Measurements from ENCODE around the gene NEUROD1. TPM values are rescaled to one million over a fixed set of nuclear protein-coding genes. Genes with fewer than 3 reads are reported as not detected.

Gene NEUROD1
- total RNA-seq, 1 donor from 2014 or later: not detected

DNA sequence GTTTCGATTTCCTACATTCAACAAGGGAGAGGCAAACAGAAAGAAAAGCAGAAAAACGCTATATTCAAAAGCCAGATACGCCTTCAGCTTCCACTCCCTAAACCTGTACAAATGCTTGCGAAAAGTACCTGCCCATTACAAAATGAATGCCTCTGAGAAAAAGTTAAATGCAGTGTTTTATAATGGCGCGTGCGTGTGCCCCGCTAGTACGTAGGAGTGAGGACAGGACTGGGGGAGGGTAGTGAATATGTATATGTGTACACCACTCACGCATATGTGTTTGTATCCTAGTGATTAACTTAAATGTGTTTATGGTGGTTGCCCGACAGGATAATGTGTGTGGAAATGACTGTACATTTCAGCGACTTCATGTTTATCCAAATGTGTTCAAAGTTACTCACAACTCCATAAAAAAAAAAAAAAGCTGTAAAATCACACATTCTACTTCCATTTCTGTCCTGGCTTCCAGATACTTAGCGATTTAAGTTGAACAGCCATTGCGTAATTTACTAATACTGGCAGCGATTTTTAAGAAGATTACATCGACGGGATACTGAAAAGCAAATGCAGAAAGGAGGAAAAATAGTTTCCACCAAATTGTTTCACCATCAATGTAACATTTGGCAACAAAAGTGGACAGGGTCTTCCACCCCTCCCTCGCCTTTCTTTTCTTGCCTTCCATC lies 1.3 kb downstream of the NEUROD1 start:
- no peaks in the 10 kb centered on the region for H3K36me3 Mint-ChIP-seq
- H2AFZ ChIP-seq (replicated peaks): no peak overlapping the region
- H3K27me3 ChIP-seq: peaks cover 100% of the 10 kb centered on the region
- H3K9me3 Mint-ChIP-seq: no peaks in the 10 kb centered on the region
- H3K27ac ChIP-seq: no peak overlapping the region
- peaks cover 11% of the 10 kb centered on the region for H3K4me1 ChIP-seq
- peaks cover 12% of the 10 kb centered on the region for H3F3A ChIP-seq (ENCODE audit: low read depth)
- no peak for DNase-seq (ENCODE audit: low spot score)
- H3K27ac Mint-ChIP-seq: no peak overlapping the region
- no peaks in the 10 kb centered on the region for H3K9me3 ChIP-seq (ENCODE audit: low read depth)
- H3K79me2 ChIP-seq (ENCODE audit: low read depth): no peaks in the 10 kb centered on the region
- peaks cover 77% of the 10 kb centered on the region for H3K27me3 Mint-ChIP-seq (ENCODE audit: insufficient read depth, low read depth)
- TF ChIP-seq EZH2 (IDR thresholded peaks at IDR 0.05) (no peak), EZH2phosphoT487 (IDR thresholded peaks at IDR 0.05) (peak; percentile 3)
- TF ChIP-seq, protein P1, sequence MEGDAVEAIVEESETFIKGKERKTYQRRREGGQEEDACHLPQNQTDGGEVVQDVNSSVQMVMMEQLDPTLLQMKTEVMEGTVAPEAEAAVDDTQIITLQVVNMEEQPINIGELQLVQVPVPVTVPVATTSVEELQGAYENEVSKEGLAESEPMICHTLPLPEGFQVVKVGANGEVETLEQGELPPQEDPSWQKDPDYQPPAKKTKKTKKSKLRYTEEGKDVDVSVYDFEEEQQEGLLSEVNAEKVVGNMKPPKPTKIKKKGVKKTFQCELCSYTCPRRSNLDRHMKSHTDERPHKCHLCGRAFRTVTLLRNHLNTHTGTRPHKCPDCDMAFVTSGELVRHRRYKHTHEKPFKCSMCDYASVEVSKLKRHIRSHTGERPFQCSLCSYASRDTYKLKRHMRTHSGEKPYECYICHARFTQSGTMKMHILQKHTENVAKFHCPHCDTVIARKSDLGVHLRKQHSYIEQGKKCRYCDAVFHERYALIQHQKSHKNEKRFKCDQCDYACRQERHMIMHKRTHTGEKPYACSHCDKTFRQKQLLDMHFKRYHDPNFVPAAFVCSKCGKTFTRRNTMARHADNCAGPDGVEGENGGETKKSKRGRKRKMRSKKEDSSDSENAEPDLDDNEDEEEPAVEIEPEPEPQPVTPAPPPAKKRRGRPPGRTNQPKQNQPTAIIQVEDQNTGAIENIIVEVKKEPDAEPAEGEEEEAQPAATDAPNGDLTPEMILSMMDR (IDR thresholded peaks at IDR 0.05): no peak
- peaks cover 73% of the 10 kb centered on the region for H4K20me1 ChIP-seq (ENCODE audit: low read depth)
- peak overlapping the region; percentile 69 for H3K4me3 Mint-ChIP-seq
- H3K4me2 ChIP-seq: no peak overlapping the region
- H3K4me1 Mint-ChIP-seq: peaks cover 39% of the 10 kb centered on the region
- no peaks in the 10 kb centered on the region for H3K36me3 ChIP-seq
- no peak overlapping the region for H3K4me3 ChIP-seq
- H3K9ac ChIP-seq: no peak overlapping the region

DNA sequence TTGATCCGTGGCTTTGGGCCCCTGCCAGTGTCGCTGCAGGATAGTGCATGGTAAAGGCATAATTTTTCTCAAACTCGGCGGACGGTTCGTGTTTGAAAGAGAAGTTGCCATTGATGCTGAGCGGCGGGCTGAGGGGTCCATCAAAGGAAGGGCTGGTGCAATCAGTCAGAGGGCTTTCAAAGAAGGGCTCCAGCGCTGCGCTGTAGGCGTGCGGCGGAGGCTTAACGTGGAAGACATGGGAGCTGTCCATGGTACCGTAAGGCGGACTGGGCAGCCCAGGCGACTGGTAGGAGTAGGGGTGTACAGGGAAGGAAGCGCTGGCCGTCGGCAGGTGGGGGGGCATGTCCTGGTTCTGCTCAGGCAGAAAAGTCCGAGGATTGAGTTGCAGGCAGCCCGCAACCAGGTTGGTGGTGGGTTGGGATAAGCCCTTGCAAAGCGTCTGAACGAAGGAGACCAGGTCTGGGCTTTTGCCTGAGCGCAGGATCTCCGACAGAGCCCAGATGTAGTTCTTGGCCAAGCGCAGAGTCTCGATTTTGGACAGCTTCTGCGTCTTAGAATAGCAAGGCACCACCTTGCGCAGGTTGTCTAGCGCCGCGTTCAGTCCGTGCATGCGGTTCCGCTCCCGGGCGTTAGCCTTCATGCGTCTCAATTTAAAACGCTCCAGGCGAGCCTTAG lies 2.3 kb downstream of the NEUROD1 start:
- Mint-ChIP-seq H3K4me3 (peak overlapping the region; percentile 40), H3K4me1 (peaks cover 35% of the 10 kb centered on the region)
- H3K27ac ChIP-seq: no peak overlapping the region

DNA sequence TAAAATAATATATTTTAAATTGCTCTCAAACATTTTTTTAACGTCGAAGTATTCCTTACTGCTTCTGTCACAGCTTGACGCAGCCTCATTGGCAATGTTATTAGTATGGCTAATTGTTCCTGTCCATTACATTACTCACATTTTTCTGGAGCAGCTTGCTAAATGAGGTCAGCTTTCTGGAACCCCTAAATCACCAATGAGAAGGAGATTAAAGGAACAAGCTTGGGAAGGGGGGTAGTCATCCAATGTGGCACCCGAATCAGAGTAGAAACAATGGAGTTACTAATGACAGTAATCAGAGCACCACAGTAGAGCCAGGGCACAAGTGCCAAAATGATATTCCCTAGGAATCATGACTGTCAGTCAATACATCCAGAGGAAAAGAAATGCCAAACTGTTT lies 5.1 kb downstream of the NEUROD1 start:
- peaks cover 58% of the 10 kb centered on the region for H3K27me3 Mint-ChIP-seq (ENCODE audit: insufficient read depth, low read depth)
- H3K27ac Mint-ChIP-seq: no peak overlapping the region
- no peak overlapping the region for H2AFZ ChIP-seq (replicated peaks)

More for the DNA sequence above, 2.3 kb downstream of the NEUROD1 start:
- H3K9me3 ChIP-seq (ENCODE audit: low read depth): no peaks in the 10 kb centered on the region
- Mint-ChIP-seq H3K27me3 (ENCODE audit: insufficient read depth, low read depth) (peaks cover 76% of the 10 kb centered on the region), H3K27ac (no peak overlapping the region), H3K9me3 (no peaks in the 10 kb centered on the region), H3K36me3 (no peaks in the 10 kb centered on the region)
- H3K4me3 ChIP-seq: no peak overlapping the region
- H3F3A ChIP-seq (ENCODE audit: low read depth): peaks cover 8% of the 10 kb centered on the region
- H3K36me3 ChIP-seq: no peaks in the 10 kb centered on the region
- H3K4me2 ChIP-seq: no peak overlapping the region
- H3K79me2 ChIP-seq (ENCODE audit: low read depth): no peaks in the 10 kb centered on the region
- H4K20me1 ChIP-seq (ENCODE audit: low read depth): peaks cover 63% of the 10 kb centered on the region
- no peak overlapping the region for H3K9ac ChIP-seq
- TF ChIP-seq, protein P1 (IDR thresholded peaks at IDR 0.05): no peak
- peak; percentile 59 for TF ChIP-seq EZH2phosphoT487 (IDR thresholded peaks at IDR 0.05)
- peak; percentile 52 for TF ChIP-seq EZH2 (IDR thresholded peaks at IDR 0.05)
- peaks cover 5% of the 10 kb centered on the region for H3K4me1 ChIP-seq
- H3K27me3 ChIP-seq: peaks cover 100% of the 10 kb centered on the region
- DNase-seq (ENCODE audit: low spot score): peak; percentile 96
- H2AFZ ChIP-seq (replicated peaks): no peak overlapping the region

More for the DNA sequence above, 5.1 kb downstream of the NEUROD1 start:
- TF ChIP-seq, protein P1 (IDR thresholded peaks at IDR 0.05): no peak
- TF ChIP-seq EZH2 (IDR thresholded peaks at IDR 0.05) (no peak), EZH2phosphoT487 (IDR thresholded peaks at IDR 0.05) (no peak)
- Histone ChIP-seq H3K36me3 (no peaks in the 10 kb centered on the region), H4K20me1 (ENCODE audit: low read depth) (peaks cover 38% of the 10 kb centered on the region), H3K9me3 (ENCODE audit: low read depth) (no peaks in the 10 kb centered on the region), H3F3A (ENCODE audit: low read depth) (no peaks in the 10 kb centered on the region), H3K4me1 (no peaks in the 10 kb centered on the region), H3K4me2 (no peak overlapping the region), H3K4me3 (no peak overlapping the region), H3K79me2 (ENCODE audit: low read depth) (no peaks in the 10 kb centered on the region), H3K9ac (no peak overlapping the region), H3K27me3 (peaks cover 100% of the 10 kb centered on the region), H3K27ac (no peak overlapping the region)
- DNase-seq (ENCODE audit: low spot score): no peak
- peaks cover 12% of the 10 kb centered on the region for H3K4me1 Mint-ChIP-seq
- H3K9me3 Mint-ChIP-seq: no peaks in the 10 kb centered on the region
- no peak overlapping the region for H3K4me3 Mint-ChIP-seq
- no peaks in the 10 kb centered on the region for H3K36me3 Mint-ChIP-seq

All from neural progenitor cell (in vitro differentiated cells).